Ammon's horn (tissue), 1 donor: ENCODE results near the gene PLEK.
"Not testable (repeated sequence)": the region's sequence is repeated elsewhere in the genome, so short reads cannot be mapped to it uniquely, and the experiment has no call there.

Source experiments
- DNase-seq: peaks from one replicate; pipeline ENCODE4 v3.0.0-alpha.2; 2016; ENCODE audit warnings: low spot score

Gene PLEK

DNA sequence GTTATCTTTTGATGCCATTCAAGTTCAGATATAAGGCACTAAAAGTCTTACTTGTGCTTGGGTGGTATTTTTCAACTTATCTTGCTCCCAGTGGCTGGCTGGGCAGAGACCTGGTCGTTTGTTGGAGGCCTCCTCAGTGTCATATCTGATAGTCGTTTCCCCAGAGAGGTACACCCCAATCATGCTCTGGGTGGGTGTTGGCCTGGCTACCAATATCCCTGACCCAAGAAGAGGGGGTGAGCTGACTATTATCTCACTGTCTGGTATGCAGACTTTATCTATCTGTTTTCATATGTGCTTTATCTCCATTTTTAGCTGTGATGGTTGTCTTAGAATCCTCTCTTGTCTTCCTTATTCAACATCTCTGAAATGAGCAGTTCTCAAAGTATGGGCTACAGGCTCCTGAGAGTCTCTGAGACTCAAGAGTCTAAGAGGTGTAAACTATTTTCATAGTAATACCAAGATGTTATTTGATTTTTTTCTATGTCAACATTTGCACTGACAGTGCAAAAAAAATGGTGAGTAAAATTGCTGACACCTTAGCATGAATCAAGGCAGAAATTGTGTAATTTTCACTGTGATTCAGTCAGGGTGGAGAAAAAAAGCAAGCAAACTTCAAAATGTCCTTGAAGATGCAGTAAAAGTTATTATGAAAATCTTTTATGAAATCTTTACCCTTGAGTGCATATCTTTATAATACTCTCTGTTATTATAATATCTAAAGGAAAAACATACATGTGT, 12.3 kb upstream of the PLEK start:
- no peak for DNase-seq

GRCh38 chr2:68356599-68357239, 8.4 kb upstream of the PLEK start:
- DNase-seq: no peak

DNA sequence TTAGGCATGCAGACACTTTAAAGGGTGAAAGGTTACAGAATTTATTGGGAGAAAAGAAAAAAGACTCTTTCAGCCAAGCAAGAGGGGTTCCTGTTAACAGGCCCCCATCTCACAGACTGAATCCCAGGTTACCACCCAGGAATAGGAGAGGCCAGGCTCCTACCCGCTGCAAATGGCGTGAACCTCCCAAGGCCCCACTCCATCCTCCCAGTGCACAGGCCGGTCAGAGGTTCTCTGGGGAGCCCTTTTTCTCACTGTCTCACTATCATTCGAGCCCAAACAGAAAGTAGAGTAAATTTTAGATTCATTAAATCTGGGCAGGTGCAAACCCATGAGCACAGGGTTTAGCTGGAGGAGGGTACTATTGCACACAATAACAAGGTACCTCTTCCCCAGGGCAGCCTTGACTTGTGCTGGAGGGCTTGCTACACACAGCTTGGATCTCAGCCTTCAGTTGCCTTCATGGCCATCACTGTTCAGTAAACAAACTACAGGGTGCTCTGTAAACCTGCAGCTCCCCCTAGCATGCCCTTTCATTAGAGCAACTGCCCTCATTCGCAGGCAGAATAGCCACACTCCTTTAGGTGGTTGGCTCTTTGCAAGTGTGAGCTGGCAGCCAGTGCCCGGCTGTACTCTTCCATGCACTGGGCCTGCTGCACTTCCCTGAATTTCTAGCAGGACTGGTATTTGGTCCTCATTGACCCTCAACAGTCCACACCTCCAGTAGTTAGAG, 7.3 kb upstream of the PLEK start:
- DNase-seq: peak; percentile 73

GRCh38 chr2:68359889-68360288, 5.2 kb upstream of the PLEK start:
- no peak for DNase-seq

DNA sequence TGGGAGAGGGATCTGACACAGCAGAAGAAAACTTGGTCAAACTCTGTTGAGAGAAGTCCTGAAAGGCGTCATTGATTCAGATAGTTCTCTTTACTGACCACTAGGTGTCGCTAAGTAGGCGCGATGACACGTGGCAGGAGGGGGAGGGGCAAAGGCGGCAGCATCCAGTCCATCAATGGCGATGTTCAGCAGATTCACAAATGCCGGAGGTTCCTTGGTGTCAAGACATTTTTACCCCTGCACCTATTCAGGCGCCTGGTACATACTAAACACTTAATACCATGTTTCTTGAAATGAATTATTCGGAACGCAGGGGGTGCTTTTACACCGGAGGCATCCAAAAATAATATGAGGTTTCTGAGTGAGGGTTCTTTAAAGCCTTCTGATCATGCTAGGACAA, 3.0 kb upstream of the PLEK start:
- DNase-seq: peak; percentile 83

GRCh38 chr2:68362749-68363148, 2.3 kb upstream of the PLEK start:
- peak; percentile 31 for DNase-seq

GRCh38 chr2:68363721-68364120, 1.4 kb upstream of the PLEK start:
- DNase-seq: no peak

- DNase-seq: no peak
Measured at GRCh38 chr2:68366083-68366560, 1.0 kb downstream of the PLEK start.

- peak; percentile 33 for DNase-seq
Measured at GRCh38 chr2:68367953-68368653, 3.0 kb downstream of the PLEK start.

DNA sequence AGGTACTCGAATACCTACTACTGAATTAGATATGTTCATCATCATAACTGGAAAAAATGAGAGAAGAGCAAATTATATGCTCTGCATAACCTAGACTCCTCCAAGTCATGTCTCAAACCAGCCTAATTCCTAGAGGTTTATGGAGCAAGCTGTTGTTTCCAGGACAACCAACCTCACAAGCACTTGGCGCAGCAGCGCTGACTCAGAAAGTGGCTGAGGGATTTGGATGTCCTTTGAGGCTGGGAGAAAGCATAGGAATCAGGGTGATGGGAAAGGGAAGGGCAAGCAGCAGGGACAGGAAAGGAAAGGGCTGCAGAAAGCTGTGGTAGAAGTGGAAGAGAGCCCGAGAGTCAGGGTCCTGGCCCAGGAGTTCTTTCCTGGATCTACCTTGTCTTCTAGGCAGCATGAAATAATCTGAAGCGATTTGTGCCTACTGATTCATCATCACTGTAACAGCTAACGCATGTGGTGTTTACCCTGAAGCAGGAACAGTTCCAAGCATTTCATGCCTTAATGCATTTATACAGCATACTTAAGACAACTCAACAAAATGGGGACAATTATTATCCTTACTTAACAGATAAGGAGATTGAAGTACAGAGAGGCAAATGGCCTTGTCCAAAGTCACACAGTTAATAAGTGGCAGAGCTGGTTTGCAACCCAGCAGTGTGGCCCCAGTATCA, 3.7 kb downstream of the PLEK start:
- peak; percentile 82 for DNase-seq

DNA sequence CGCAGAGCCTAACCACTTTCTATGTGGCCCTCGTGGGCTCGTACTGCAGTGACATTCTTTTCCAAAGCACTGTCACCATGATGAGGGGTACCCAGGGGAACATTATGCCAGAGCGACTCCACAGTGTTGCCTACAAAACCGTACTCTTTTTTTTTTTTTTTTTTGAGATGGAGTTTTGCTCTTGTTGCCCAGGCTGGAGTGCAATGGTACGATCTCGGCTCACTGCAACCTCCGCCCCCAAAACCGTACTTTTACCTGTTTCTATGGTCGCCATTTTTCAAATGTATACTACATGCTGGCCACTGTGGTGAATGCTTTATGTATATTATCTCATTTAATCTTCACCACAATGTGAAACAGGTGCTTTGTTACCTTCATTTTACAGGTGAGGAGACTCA, 4.3 kb downstream of the PLEK start:
- DNase-seq: no peak

DNA sequence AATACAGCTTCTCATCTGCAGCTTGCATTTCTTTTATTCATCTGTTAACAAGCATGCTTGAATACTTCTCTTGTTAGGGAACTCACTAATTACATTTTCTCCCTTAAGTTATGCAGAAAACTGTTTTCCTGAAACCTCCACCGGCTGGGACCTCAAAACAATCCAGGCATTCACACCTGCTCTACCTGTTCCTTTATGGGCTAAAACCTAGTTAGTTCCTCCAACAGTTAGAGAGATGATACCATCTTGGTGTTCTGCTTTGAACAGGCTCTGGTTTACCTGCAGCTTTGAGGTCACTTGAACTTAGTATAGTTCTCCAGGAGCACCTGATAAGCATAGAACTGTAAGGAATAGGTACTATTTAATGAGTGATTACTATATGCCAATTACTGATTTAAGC, 6.1 kb downstream of the PLEK start:
- no peak for DNase-seq

- DNase-seq: no peak
Measured at GRCh38 chr2:68371581-68371980, 6.5 kb downstream of the PLEK start.

DNA sequence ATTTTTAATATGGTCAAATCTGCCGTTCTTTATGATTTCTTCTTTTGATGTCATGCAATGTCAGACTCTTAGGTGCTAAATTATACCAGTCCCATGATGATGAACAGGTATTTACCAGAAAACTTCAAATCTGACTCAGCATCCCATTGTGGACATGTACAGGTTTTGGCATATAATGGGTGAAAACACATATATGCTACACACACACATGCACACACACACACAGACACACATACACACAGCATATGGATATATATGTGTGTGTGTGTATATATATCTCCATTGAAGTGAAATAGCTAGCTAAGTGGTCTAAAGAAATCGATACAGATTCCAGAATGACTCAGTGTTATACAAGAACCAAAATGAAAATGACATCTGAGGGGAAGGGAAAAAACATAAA, 7.4 kb downstream of the PLEK start:
- DNase-seq: no peak

DNA sequence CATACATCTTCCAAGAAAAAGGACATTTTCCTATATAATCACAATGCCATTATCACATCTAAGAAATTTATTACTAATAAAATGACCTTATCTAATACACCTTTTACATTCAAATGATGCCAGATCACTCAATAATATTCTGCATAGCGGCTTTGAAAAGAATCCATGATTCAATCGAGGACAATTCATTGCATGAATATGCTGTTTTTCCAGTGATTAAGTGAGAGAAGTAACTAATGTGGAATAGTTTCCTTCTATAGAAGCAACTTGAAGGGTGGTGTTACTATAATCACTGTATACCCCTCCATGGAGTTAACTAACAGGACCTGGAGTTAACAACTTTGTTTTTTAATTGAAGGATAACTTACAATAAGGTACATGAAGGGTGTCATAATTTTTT, 9.1 kb downstream of the PLEK start:
- DNase-seq: no peak

DNA sequence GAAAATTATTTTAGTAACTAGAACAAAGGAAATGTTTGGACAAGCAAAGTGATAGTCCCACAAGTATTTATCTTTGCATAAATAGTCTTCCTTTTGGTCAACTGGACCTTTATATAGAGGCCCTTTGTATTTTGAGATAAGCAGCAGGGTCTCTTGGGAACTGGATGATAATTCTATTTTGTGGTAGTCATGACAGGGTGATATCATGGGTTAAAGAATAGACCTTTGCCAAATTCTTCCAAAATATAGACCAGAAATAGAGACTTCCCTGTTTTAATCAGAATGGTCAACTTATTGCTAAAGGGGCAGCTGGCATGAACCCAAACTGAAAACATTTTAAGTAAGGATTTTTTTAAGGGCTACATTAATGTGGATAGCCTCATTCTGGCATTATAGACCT, 10.5 kb downstream of the PLEK start:
- DNase-seq: no peak

DNA sequence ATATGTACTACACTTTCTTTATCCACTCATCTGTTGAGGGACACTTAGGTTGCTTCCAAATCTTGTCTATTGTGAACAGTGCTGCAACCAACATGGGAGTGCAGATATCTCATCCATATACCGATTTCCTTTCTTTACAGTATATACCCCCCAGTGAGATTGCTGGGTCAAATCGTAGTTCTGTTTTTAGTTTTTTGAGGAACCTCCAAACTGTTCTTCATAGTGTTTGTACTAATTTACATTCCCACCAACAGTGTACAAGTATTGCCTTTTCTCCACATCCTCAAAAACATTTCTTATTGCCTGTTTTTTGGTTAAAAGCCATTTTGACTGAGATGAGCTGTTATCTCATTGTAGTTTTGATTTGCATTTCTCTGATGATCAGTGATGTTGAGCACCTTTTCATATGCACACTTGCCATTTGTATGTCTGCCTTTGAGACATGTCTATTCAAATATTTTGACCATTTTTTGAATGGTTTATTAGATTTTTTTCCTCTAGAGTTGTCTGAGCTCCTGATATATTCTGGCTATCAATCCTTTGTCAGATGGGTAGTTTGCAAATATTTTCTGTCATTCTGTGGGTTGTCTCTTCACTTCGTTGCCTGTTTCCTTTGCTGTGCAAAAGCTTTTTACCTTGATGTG, 12.2 kb downstream of the PLEK start:
- no peak for DNase-seq

- not testable (repeated sequence) for DNase-seq
Measured at GRCh38 chr2:68378779-68379178, 13.7 kb downstream of the PLEK start.

DNA sequence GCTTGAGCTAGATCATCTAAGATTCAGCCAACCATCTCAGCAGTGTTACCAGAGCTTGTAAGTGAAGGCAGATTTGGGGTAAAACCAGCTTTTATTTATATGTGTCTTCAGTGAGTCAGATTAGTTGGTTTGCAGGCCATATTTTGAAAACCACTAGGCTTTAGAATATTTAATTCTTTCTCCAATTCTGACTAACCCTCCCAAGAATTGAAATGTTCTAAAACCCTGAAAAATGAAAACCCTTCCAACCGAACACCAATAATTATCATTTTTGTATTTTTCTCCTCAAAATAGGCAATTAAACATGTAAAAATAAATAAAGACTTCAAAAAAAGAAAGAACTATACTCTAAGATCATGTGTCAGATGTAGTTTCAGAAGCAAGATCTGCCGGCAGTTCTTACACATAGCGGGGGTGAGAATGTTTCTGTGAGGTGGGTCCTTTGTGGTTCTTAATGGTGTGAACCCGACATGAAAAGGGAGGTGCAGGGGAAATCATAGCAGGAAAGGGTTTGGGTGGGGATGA, 14.2 kb downstream of the PLEK start:
- DNase-seq: no peak

DNA sequence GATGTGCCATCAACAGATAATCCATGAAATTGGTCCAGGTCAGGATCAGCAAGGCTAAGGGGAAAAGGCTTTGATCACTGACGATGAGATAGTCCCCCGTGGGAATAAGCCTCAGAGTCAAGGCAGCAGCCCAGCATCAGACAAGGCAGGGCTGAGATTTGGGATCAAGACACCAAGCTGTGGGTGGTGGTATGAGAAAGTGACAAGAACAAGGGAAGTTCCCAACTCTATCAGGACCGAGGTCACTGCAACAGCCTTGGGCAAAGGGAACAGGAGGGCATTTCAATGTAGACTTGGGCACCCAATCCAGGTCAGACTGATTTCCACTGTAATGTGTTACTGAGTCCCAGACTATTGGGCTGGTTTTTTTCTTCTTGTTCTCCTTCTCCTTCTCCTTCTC, 18.7 kb downstream of the PLEK start:
- DNase-seq: no peak

DNA sequence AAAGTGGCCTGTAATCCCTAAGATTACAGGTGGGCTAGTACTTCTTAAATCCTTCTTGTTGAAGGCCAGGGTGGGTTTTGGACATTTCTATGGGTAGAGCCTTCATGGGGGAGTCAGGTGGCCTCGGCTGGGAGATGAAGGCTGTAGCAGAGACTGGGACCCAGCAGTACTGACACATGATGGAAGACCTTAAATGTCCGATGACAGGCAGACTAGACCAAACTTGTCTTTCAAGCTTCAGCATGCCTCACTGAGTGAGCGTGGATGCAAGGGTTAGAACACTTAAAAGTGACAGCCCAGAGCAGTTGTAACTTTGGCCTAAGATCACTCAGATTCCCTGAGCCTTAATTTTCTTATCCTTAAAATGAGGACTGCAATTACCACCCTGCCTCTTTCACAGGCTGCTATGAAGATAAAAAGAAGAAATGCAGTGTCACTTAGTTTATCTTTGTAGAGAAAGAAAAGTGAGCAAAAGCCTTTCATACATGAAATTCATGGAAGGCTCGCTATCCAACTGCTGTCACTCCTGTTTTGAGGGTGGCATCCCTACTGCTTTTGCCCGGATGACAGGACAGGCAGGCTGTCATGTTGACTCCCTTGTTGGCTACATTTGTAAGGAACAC, 19.5 kb downstream of the PLEK start:
- DNase-seq: no peak
